PC-3 (cell line): Measurements from ENCODE around the gene PCED1A.

Experiments used
- EZH2 ChIP-seq: fragments of 300-600 bp; sonication (generic); IDR thresholded peaks from one replicate; pipeline ENCODE4 v1.6.1; 2017; ENCODE audit warnings: antibody characterized with exemption, mild to moderate bottlenecking, low read length; ENCODE audit not compliant: unreplicated experiment
- EZH2phosphoT487 ChIP-seq: fragments of 300-600 bp; sonication (generic); IDR thresholded peaks from 2 replicates; pipeline ENCODE4 v1.6.1; 2018; ENCODE audit warnings: mild to moderate bottlenecking, antibody characterized with exemption, low read length, borderline replicate concordance
- TF ChIP-seq, protein P1 (sequence below): fragments of 300-600 bp; sonication (generic); conservative IDR thresholded peaks from 2 replicates; pipeline ENCODE4 v1.5.1; 2017; ENCODE audit warnings: antibody characterized with exemption, low read depth, mild to moderate bottlenecking, low read length

DNA sequence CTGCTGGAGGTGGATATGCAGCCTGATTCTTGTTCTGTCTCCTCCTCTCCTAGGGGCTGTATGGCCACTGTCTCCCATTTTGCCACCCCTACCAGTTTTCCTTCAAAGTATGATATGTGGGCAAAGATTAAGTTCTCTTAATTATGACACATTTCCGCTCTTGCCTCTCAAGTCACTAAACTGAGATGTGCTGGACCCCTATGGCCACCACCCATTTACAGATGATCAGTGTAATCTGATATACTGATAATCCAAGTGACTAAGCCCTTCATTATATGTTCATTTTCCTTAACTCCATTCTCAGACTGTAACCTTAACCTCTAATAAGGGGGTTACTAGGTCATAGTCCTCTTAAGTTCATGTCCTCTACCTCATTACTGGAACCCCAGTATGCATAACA is 26.4 kb downstream of the PCED1A start:
- TF ChIP-seq, protein P1, sequence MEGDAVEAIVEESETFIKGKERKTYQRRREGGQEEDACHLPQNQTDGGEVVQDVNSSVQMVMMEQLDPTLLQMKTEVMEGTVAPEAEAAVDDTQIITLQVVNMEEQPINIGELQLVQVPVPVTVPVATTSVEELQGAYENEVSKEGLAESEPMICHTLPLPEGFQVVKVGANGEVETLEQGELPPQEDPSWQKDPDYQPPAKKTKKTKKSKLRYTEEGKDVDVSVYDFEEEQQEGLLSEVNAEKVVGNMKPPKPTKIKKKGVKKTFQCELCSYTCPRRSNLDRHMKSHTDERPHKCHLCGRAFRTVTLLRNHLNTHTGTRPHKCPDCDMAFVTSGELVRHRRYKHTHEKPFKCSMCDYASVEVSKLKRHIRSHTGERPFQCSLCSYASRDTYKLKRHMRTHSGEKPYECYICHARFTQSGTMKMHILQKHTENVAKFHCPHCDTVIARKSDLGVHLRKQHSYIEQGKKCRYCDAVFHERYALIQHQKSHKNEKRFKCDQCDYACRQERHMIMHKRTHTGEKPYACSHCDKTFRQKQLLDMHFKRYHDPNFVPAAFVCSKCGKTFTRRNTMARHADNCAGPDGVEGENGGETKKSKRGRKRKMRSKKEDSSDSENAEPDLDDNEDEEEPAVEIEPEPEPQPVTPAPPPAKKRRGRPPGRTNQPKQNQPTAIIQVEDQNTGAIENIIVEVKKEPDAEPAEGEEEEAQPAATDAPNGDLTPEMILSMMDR = no peak
- TF ChIP-seq EZH2 (no peak), EZH2phosphoT487 (no peak)
